Hematopoietic multipotent progenitor cell (in vitro differentiated cells): ENCODE results near the gene EVL. TPM values are rescaled to one million over a fixed set of nuclear protein-coding genes. Genes with fewer than 3 reads are reported as not detected.
A peak's percentile ranks its signal among the peaks of the same experiment; 100 is the strongest.

Experiments
- DNase-seq, 3 donors: peaks; one replicate each; pipeline ENCODE4 v3.0.0-alpha.2; 2011 to 2015; ENCODE audit warnings: low read depth in 2 of 3, low spot score in 2 of 3
- small RNA-seq: library from RNA; depleted of rRNA; stranded (forward); fragments of <200 nt; gene quantifications from one replicate; pipeline ENCODE3, GENCODE V24; 2012
- total RNA-seq: library from RNA; depleted of rRNA; stranded (reverse); fragments of >200 nt; gene quantifications from one replicate; pipeline ENCODE4 v1.2.3, GENCODE V29; 2012

The EVL gene
- total RNA-seq, 1 donor = 102 TPM

- no peak for DNase-seq
These were observed 127.0 kb downstream of the EVL start for GRCh38 chr14:100192250-100192671.

- DNase-seq = peak; percentile 99 to 100 (median 99)
These were observed 127.6 kb downstream of the EVL start for GRCh38 chr14:100192672-100193416.

Small RNA genes within 50 kb of the gene (small RNA-seq; reads per million reads assigned to genes)
- not detected for gene MIR151B
- 1,387 reads per million, percentile 99 among the genes with 10 or more reads in this experiment for gene MIR342

Other genes starting within 250 kb of the EVL start
- gene DEGS2, start 94.2 kb downstream of the EVL start, total RNA-seq = 12.4 TPM
- 58.2 TPM for gene YY1, start 173.7 kb downstream of the EVL start, total RNA-seq
- gene SLC25A29, start 241.0 kb downstream of the EVL start, total RNA-seq = 131 TPM